ENCODE results near the gene ZNF804A.

DNA sequence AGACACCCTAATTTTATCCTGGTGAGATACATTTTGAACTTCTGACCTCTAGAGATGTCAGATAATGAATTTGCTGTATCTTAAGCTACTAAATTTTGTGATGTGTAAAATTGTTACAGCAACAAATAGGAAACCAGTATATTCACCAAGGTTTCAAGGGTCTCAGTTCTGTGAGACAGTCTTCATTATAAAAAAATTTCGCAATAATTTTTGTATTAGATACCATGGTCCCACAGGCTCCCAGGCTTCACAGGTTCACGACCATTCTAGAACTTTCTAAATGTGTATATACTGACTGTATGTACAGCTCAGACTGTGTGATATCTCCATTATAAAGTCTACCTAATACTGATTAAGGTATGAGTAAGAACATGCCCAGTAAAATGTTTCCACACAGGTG is 181.4 kb downstream of the ZNF804A start:
- TF ChIP-seq, protein P1, sequence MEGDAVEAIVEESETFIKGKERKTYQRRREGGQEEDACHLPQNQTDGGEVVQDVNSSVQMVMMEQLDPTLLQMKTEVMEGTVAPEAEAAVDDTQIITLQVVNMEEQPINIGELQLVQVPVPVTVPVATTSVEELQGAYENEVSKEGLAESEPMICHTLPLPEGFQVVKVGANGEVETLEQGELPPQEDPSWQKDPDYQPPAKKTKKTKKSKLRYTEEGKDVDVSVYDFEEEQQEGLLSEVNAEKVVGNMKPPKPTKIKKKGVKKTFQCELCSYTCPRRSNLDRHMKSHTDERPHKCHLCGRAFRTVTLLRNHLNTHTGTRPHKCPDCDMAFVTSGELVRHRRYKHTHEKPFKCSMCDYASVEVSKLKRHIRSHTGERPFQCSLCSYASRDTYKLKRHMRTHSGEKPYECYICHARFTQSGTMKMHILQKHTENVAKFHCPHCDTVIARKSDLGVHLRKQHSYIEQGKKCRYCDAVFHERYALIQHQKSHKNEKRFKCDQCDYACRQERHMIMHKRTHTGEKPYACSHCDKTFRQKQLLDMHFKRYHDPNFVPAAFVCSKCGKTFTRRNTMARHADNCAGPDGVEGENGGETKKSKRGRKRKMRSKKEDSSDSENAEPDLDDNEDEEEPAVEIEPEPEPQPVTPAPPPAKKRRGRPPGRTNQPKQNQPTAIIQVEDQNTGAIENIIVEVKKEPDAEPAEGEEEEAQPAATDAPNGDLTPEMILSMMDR (IDR thresholded peaks at IDR 0.05; ENCODE audit: low read depth, low read length), result no peak
- no peak for TF ChIP-seq POLR2A (IDR thresholded peaks at IDR 0.05; ENCODE audit: extremely low read depth, insufficient read length)
